Bone marrow (tissue), 2 donors: Measurements from ENCODE around the gene MICOS13.
"Not testable (repeated sequence)": the region's sequence is repeated elsewhere in the genome, so short reads cannot be mapped to it uniquely, and the experiment has no call there.

Experiments
- DNase-seq, 2 donors: peaks; one replicate each; lab custom pipeline; 2025; lab: John Stamatoyannopoulos, UW

The MICOS13 gene

GRCh38 chr19:5680437-5681368, at the start of gene MICOS13, which contains the start of gene HSD11B1L:
TSS of gene MICOS13 (minus strand) at chr19:5680516. CDS start at chr19:5680486, 30 bp downstream.
TSS of gene HSD11B1L (plus strand) at chr19:5681027. CDS start at chr19:5684833, 3,806 bp downstream.
- DNase-seq: peak; percentile 97

DNA sequence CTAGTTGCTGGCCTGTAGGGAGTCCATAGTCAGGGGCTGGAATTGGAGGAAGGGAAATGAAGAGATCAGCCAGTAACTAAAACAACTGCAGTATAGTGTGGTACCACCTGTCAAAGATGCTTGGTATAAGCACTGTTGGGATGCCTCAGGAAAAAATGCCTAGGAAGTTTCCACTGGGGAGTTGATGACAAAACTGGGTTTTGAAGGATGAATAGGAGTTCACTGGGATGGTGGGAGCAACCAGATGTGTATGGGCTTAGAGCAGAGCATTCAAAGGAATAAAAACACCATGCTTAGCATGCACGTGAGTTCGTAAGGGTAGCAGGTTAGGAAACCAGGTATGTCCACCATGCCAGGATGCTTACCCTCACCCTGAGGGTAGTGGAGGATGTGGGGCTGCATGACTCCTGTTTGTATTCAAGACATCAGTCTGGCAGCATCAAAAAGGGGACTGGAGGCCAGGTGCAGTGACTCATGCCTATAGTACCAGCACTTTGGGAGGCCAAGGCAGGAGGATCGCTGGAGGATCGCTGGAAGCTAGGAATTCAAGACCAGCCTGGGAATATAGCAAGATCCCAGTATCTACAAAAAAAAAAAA, 47.2 kb upstream of the MICOS13 start:
- DNase-seq: no peak

- DNase-seq: peak; percentile 98 to 100
These were observed 39.9 kb upstream of the MICOS13 start, which contains the start of the genes CATSPERD and LONP1 for GRCh38 chr19:5719961-5720790. TSS of gene CATSPERD (plus strand) at chr19:5720637. CDS start at chr19:5720738, 101 bp downstream. TSS of gene LONP1 (minus strand) at chr19:5720146. CDS start at chr19:5720132, 14 bp downstream.

DNA sequence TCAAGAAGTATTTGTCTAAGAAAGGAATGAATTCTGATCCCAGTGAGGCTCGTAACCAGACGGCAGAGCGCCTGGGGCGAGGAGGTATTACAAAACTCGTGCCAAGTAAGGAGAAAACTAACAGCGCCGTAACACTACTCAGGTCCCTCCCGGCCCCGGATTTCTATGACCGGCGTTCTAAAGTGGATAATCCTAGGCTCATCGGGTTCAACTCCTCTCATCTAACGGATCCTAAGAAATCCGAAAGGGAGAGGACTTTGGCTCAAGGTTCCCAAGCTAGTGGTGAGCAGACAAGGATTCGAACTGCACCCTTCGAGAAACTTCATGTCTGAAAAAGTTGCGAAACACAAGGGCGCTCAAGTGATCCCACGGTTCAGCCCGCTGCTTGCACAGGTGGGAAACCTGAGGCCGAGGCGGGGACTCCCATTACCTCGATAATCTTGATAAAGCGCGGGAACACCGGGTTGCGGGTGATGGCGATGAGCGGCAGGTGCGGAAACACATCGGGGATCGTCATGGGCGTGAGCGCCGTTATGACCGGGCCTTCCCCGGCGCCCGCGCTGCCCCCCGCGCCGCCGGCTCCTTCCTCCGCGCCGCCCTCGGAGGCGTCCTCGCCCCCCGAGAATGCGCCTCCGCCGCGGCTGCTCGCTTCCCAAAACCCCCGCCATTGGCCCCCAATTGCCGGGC, 39.1 kb upstream of the MICOS13 start:
- no peak for DNase-seq

GRCh38 chr19:5718579-5719273, 38.4 kb upstream of the MICOS13 start:
- DNase-seq: peak in 1 of 2 donors; percentile 1

- DNase-seq: no peak
These were observed 37.8 kb upstream of the MICOS13 start for GRCh38 chr19:5718037-5718578.

GRCh38 chr19:5717215-5717935, 37.1 kb upstream of the MICOS13 start:
- DNase-seq: no peak

DNA sequence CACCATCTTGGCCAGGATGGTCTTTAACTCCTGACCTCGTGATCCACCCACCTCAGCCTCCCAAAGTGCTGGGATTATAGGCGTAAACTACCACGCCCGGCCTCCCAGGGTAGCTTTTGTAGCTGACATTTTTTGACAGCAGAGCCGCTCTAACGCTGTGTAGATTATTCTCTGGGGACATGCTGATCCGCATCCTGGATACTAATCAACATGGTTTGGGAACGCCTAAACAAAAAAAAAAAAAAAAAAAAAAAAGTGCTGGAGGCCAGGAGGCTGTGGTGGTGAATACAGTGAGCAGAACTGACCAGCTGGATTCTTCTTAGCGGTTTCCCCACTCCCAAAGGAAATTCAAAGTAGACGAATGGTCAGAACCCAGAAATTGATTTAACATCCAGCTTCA, 34.5 kb upstream of the MICOS13 start:
- DNase-seq: no peak

- DNase-seq: no peak
These were observed 32.9 kb upstream of the MICOS13 start for GRCh38 chr19:5713228-5713627.

DNA sequence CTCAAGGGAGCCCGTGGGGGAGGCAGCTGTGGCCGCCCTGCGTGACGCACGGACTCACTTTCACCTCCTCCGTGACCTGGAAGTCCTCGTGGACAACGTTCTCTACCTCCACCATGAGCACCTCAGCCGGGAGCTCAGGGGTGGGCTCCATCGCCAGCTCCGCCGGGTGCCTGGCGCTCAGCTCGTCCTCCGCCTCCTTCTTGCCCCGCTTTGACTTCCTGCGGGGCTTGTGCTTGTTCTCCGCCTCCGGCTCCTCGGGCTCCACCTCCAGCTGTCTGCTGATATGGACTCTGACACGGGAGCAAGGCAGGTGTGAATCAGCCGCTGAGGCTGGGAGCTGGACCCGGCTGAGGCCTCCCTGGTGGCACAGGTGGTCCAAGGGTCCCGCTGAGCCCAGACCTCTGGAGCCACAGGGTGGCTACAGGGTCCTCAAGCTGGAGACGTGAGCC, 31.4 kb upstream of the MICOS13 start:
- no peak for DNase-seq

GRCh38 chr19:5711025-5711424, 30.7 kb upstream of the MICOS13 start:
- no peak for DNase-seq

GRCh38 chr19:5707576-5708575, 27.6 kb upstream of the MICOS13 start:
- DNase-seq: no peak

GRCh38 chr19:5706876-5707573, 26.7 kb upstream of the MICOS13 start:
- no peak for DNase-seq

DNA sequence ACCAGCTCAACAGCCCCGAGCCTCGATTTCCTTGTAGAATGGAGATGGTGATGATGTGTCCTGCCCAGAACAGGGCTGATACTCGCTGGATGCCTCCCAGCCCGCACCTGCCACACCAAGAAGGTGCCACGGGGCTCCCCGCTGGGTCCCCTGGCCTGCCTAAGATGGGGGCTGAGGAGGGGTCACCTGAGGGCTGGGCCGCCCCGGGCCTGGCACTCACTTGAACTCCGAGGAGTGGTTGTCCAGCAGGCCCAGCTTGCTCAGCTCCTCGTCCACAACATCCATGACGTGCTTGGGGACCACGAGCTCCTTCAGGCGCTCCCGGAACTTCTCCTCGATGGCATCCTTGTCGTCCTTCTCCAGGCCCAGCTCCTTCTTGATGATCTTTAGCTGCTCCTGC, 25.2 kb upstream of the MICOS13 start:
- DNase-seq: no peak

GRCh38 chr19:5703819-5704818, 23.8 kb upstream of the MICOS13 start:
- DNase-seq: no peak

DNA sequence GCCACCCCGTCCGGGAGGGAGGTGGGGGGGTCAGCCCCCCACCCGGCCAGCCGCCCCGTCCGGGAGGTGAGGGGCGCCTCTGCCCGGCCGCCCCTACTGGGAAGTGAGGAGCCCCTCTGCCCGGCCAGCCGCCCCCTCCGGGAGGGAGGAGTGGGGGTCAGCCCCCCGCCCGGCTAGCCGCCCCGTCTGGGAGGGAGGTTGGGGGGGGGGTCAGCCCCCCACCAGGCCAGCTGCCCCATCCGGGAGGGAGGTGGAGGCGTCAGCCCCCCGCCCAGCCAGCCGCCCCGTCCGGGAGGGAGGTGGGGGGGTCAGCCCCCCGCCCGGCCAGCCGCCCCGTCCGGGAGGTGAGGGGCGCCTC, 21.7 kb upstream of the MICOS13 start:
- DNase-seq: not testable (repeated sequence)
